ENCODE measurements around the gene SIPA1L3. TPM values are rescaled to one million over a fixed set of nuclear protein-coding genes. Genes with fewer than 3 reads are reported as not detected.

The SIPA1L3 gene
- total and polyA plus RNA-seq, 12 donors: 2.8 to 24.2 (median 12.3) TPM

DNA sequence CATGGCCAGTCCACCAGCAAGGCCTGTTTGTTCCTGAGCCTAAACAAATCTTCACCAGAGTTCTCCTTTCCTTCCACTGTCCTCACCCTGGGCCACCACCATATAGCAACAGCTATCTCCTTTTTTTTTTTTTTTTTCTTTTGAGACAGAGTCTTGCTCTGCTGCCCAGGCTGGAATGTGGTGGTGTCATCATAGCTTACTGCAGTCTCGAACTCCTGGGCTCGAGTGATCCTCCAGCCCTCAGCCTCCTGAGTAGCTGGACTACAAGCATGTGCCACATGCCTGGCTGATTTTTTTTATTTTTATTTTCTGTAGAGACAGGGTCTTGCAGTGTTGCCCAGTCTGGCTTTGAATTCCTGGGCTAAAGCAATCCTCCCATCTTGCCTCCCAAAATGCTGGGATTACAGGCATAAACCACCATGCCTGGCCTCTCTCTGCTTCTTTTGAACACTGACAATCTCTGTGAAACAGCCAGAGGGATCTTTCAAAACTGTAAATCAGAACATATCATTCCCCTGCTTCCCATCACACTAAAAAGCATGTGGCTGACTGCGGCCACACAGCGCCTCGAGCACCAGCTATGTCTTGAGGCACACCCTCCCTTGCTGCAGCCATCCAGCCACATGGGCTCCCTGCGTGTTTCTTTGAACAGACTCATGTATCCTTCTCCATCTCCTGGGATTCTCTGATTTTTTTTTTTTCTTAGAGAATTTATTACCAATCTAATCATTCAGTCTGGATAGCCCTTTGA, 110.6 kb downstream of the SIPA1L3 start:
- no peaks in the 10 kb centered on the region for H3K36me3 ChIP-seq
- no peak for DNase-seq
- intact Hi-C loops (cut with DNase I): loop anchor here in 1 of 10 donors (10.0 kb wide), 1 partner anchor 113 kb away; the partner anchor contains the start of genes SIPA1L3 and WDR87
- TF ChIP-seq, protein P1, sequence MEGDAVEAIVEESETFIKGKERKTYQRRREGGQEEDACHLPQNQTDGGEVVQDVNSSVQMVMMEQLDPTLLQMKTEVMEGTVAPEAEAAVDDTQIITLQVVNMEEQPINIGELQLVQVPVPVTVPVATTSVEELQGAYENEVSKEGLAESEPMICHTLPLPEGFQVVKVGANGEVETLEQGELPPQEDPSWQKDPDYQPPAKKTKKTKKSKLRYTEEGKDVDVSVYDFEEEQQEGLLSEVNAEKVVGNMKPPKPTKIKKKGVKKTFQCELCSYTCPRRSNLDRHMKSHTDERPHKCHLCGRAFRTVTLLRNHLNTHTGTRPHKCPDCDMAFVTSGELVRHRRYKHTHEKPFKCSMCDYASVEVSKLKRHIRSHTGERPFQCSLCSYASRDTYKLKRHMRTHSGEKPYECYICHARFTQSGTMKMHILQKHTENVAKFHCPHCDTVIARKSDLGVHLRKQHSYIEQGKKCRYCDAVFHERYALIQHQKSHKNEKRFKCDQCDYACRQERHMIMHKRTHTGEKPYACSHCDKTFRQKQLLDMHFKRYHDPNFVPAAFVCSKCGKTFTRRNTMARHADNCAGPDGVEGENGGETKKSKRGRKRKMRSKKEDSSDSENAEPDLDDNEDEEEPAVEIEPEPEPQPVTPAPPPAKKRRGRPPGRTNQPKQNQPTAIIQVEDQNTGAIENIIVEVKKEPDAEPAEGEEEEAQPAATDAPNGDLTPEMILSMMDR (IDR thresholded peaks at IDR 0.05): no peak
- no peak overlapping the region for H3K4me3 ChIP-seq
- H3K27ac ChIP-seq: no peak overlapping the region
- no peaks in the 10 kb centered on the region for H3K9me3 ChIP-seq
- 92 to 96% methylated on average over 6 of the region's 6 CpGs for WGBS, 2 donors
- H3K27me3 ChIP-seq: no peaks in the 10 kb centered on the region
- ATAC-seq: no peak
- peaks cover 0 to 8% (median under 1%) of the 10 kb centered on the region in 9 donors for H3K4me1 ChIP-seq

DNA sequence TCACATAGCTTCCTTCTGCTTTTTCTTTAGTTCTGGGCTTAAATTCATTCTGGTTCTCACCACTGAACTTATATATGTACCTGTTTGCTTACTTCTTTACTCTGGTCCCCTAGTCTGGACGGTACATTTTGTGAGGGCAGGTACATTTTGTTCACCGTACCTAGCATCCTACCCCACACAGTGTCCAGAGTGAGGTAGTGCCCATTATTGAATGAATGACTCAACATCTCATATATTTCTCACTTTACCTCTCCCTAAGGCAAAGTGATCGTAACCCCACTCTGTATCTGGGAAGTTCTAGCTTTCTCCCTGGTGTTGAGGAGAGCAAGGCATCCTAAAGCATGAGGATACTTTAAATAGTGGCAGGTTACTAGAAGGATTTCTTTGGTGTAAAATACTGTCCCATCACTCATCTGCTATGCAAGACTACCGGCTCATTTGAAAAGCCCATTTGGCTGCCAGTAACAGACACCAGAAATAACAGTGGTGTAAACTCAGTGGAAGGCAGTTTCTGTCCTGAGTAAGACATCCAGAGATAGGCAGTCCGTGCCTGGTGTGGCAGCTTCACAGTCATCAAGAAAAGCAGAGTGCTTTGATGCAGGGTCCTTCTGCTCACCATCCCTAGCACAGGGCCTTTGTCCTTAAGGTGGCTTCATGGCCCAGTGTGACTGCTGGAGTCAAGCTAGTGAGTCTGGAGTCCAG, 111.8 kb downstream of the SIPA1L3 start:
- WGBS, 2 donors: 79 to 88% methylated on average over 5 of the region's 5 CpGs
- DNase-seq: no peak
- no peak for ATAC-seq
- TF ChIP-seq, protein P1 (IDR thresholded peaks at IDR 0.05): no peak
- intact Hi-C loops (cut with DNase I): loop anchor here in 1 of 10 donors (10.0 kb wide), 1 partner anchor 114 kb away; the partner anchor contains the start of genes SIPA1L3 and WDR87
- no peak overlapping the region for H3K27ac ChIP-seq
- H3K4me3 ChIP-seq: no peak overlapping the region
- peaks cover 0 to 20% (median 11%) of the 10 kb centered on the region in 9 donors for H3K4me1 ChIP-seq
- no peaks in the 10 kb centered on the region for H3K9me3 ChIP-seq
- no peaks in the 10 kb centered on the region for H3K27me3 ChIP-seq
- no peaks in the 10 kb centered on the region for H3K36me3 ChIP-seq

DNA sequence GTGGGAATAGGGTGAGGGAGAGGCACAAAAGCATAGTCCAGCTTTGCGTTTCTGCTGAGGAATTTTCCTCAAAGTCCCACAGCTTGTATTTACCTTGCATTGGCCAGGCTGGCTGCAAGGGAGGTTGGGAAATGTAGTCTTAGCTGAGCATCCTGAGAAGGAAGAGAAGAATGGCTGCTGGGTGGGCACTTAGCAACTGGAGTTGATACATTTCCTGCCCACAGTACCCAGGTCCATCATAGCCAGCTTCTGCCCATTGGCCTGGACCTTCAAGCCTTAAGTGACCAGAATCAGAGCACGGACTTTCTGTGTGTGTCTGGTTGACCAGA, 112.4 kb downstream of the SIPA1L3 start:
- intact Hi-C loops (cut with DNase I): loop anchor here in 1 of 10 donors (10.0 kb wide), 1 partner anchor 115 kb away; the partner anchor contains the start of genes SIPA1L3 and WDR87
- TF ChIP-seq, protein P1 (IDR thresholded peaks at IDR 0.05): no peak
- no peaks in the 10 kb centered on the region for H3K9me3 ChIP-seq
- no peak overlapping the region for H3K27ac ChIP-seq
- no peaks in the 10 kb centered on the region for H3K36me3 ChIP-seq
- H3K4me3 ChIP-seq: no peak overlapping the region
- H3K4me1 ChIP-seq: peaks cover 0 to 21% (median 12%) of the 10 kb centered on the region in 9 donors
- 92 to 93% methylated on average over 2 of the region's 2 CpGs for WGBS, 2 donors
- ATAC-seq (no peak), DNase-seq (no peak)
- no peaks in the 10 kb centered on the region for H3K27me3 ChIP-seq

DNA sequence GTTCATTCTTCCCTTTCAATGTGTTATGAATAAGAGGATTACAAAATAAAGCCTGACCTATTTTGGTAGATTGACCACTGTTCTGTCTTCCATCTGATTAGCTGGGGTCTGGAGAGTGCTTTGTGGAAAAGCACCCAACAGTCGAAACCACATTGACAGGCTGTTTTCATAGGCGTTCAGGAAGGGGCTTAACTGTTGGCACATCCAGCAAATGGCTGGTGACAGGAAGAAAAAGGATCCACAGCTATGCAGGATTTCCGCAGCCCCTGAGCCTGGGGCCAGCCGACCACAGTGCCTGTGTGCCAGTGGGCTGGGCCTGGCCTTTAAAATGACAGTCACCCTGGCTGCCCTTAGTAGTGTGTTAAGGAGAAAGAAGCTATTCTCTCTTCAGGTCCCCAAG, 113.3 kb downstream of the SIPA1L3 start:
- Histone ChIP-seq H3K36me3 (no peaks in the 10 kb centered on the region), H3K4me3 (no peak overlapping the region), H3K27ac (no peak overlapping the region), H3K4me1 (peaks cover 0 to 21% (median 12%) of the 10 kb centered on the region in 9 donors), H3K9me3 (no peaks in the 10 kb centered on the region), H3K27me3 (no peaks in the 10 kb centered on the region)
- TF ChIP-seq, protein P1 (IDR thresholded peaks at IDR 0.05): no peak
- intact Hi-C loops (cut with DNase I): no loop called here
- WGBS, 2 donors: 78 to 86% methylated on average over 4 of the region's 4 CpGs
- DNase-seq: no peak
- ATAC-seq: peak in 2 of 8 donors; percentile 46
